Measurements from ENCODE around the gene CYP3A7.
"Not testable (repeated sequence)": the region's sequence is repeated elsewhere in the genome, so short reads cannot be mapped to it uniquely, and the experiment has no call there.

The CYP3A7 gene

DNA sequence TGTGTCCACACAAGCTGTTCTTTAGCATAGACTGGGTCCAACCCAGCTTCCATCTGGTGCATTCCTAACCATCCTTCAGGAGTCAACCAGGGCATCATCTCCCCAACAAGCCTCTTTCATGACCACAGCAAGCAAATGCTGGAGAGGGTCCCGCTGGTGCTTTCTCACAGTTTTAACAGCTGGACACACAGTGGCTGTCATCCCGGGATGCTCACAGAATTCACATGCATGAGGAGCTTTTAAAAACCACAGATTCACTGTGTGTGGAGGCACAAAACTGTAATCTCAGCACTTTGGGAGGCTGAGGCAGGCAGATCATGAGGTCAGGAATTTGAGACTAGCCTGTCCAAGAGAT is 6.4 kb upstream of the CYP3A7 start:
- Histone ChIP-seq H3K79me2 (no peaks in the 10 kb centered on the region), H3K27me3 (ENCODE audit: control insufficient read depth, insufficient read depth, low read length) (no peaks in the 10 kb centered on the region), H3K4me3 (ENCODE audit: low read depth, low read length) (no peak overlapping the region), H3K9me3 (ENCODE audit: control insufficient read depth, low read length) (no peaks in the 10 kb centered on the region), H3K9ac (no peak overlapping the region), H3K4me1 (no peaks in the 10 kb centered on the region), H3K27ac (no peak overlapping the region), H2AFZ (no peak overlapping the region), H3K36me3 (ENCODE audit: control insufficient read depth, insufficient read depth, low read length) (no peaks in the 10 kb centered on the region), H3K4me2 (ENCODE audit: low read length) (no peak overlapping the region)
- TF ChIP-seq, protein P1, sequence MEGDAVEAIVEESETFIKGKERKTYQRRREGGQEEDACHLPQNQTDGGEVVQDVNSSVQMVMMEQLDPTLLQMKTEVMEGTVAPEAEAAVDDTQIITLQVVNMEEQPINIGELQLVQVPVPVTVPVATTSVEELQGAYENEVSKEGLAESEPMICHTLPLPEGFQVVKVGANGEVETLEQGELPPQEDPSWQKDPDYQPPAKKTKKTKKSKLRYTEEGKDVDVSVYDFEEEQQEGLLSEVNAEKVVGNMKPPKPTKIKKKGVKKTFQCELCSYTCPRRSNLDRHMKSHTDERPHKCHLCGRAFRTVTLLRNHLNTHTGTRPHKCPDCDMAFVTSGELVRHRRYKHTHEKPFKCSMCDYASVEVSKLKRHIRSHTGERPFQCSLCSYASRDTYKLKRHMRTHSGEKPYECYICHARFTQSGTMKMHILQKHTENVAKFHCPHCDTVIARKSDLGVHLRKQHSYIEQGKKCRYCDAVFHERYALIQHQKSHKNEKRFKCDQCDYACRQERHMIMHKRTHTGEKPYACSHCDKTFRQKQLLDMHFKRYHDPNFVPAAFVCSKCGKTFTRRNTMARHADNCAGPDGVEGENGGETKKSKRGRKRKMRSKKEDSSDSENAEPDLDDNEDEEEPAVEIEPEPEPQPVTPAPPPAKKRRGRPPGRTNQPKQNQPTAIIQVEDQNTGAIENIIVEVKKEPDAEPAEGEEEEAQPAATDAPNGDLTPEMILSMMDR (IDR thresholded peaks at IDR 0.05) = no peak

DNA sequence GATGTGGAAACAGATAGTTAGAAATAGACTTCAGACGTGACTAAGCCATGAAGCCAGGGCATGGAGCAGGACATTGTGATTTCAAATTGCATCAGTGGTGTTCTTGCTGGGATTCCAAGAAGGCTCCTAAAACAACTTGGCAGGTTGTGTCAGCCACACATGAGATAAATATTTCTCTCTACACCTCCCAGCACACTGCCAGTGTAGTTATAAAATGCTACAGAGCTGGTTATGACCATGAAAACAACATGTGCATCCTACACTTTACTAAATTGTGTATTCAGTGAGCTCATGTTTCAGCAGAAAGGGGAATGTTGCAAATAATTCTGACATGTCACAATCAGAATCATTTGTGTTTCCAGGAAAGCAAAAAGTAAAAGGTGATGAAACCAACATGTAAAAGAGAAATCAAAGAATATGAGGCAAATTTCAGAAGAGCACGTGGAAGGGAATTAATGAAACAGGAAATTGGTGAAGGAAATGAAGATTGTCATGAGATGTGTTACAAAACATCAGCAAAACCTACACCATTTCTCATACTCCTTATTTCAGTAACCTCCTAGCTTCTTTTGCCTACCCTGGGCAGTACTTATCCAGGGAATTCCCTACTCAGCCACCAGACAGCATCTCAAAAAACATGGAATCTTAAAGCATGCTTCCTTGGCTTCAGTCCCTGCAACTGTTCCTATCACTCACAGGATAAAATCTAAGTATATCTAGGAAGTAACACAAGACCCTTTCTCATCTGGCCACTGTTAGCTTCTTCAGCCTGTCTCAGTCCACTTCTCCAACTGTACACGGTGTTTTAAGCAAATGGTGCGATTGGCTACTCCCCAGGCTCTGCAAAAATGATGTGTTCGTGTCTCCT is 5.8 kb upstream of the CYP3A7 start:
- Histone ChIP-seq H2AFZ (no peak overlapping the region), H3K27ac (no peak overlapping the region), H3K79me2 (no peaks in the 10 kb centered on the region), H3K4me2 (ENCODE audit: low read length) (no peak overlapping the region), H3K9me3 (ENCODE audit: control insufficient read depth, low read length) (no peaks in the 10 kb centered on the region), H3K27me3 (ENCODE audit: control insufficient read depth, insufficient read depth, low read length) (no peaks in the 10 kb centered on the region), H3K4me1 (no peaks in the 10 kb centered on the region), H3K9ac (no peak overlapping the region), H3K36me3 (ENCODE audit: control insufficient read depth, insufficient read depth, low read length) (no peaks in the 10 kb centered on the region), H3K4me3 (ENCODE audit: low read depth, low read length) (no peak overlapping the region)
- TF ChIP-seq, protein P1 (IDR thresholded peaks at IDR 0.05) = no peak

DNA sequence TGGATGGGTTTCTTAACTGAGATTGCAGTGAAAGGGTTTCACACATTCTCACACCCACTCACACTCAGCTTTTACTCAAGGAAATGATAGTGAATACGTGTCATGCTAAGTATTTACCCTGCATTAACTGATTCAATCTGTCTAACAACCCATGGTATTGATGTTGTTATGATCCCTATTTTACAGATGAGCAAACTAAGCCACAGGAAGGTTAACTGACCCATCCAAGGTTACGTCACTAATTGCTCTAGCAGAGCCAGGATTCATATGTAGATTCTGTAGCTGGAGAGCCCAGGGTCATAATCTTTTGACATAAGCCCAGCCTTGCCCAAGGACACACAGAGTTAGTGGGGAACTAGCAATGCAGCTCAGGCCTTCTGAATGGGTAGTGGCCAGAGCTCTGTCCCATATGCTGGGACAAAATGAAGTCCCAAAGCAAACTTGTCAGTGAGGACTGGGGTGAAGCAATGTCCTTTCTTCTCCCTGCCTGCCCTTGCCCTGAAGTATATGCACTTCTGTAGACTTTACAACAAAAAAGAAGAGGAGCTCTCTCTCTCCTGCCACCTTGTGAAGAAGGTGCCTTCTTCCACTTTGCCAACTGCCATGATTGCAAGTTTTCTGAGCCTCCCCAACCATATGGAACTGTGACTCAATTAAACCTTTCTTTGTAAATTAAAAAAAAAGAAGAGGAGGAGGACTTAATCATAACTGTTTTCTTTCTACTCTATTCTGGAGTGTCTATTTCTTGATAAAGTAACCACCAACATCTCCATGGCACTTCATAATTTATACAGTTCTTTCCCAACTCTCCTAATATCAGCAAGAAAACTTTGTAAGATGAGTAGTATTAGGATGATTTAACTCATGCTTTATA is 4.9 kb upstream of the CYP3A7 start:
- Histone ChIP-seq H3K4me2 (ENCODE audit: low read length) (no peak overlapping the region), H3K9ac (no peak overlapping the region), H3K27ac (no peak overlapping the region), H3K4me1 (no peaks in the 10 kb centered on the region), H3K79me2 (no peaks in the 10 kb centered on the region), H2AFZ (no peak overlapping the region), H3K36me3 (ENCODE audit: control insufficient read depth, insufficient read depth, low read length) (no peaks in the 10 kb centered on the region), H3K9me3 (ENCODE audit: control insufficient read depth, low read length) (no peaks in the 10 kb centered on the region), H3K27me3 (ENCODE audit: control insufficient read depth, insufficient read depth, low read length) (no peaks in the 10 kb centered on the region), H3K4me3 (ENCODE audit: low read depth, low read length) (no peak overlapping the region)
- TF ChIP-seq, protein P1 (IDR thresholded peaks at IDR 0.05) = no peak

DNA sequence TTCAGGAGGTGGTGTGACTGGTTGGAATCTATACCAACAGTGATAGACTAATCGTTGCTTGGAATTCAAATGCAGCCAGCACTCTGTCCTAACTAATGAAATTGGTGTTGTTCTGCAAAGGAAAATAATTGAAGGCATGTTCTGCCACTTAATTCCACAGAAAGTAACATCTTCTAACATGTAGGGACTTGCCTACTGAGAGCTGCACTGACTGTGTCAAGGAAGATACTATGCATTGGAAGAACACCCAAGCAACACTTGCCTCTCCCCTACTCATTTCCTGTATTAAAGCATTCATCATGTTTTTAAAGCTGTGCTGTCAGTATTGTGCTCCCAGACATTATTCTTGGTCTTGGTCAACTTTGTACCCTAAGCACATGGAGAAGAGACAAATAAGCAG is 2.7 kb upstream of the CYP3A7 start:
- Histone ChIP-seq H3K27me3 (ENCODE audit: control insufficient read depth, insufficient read depth, low read length) (no peaks in the 10 kb centered on the region), H3K4me2 (ENCODE audit: low read length) (no peak overlapping the region), H3K9ac (no peak overlapping the region), H3K4me3 (ENCODE audit: low read depth, low read length) (no peak overlapping the region), H3K79me2 (no peaks in the 10 kb centered on the region), H2AFZ (no peak overlapping the region), H3K9me3 (ENCODE audit: control insufficient read depth, low read length) (no peaks in the 10 kb centered on the region), H3K4me1 (no peaks in the 10 kb centered on the region), H3K27ac (no peak overlapping the region), H3K36me3 (ENCODE audit: control insufficient read depth, insufficient read depth, low read length) (no peaks in the 10 kb centered on the region)
- TF ChIP-seq, protein P1 (IDR thresholded peaks at IDR 0.05) = no peak

DNA sequence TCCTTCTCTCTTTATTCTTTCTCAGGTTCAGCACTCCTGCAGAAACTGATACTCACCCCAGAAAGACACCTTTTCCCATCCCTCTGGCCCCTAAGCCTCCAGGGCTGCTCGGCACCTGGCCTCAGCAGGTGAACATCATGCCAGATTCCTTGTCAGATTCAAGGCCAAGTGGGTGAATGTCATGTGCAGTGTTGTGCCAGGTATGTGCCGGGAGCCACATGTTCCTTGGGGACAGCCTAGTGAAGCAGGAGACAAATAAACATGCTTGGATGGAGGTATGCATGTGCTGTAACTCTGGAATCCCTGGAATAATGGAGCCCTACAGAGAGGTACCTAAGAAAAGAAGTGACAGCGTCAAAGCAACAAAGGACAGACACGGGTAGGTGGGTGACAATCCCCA is 1.7 kb upstream of the CYP3A7 start:
- H3K9me3 ChIP-seq (ENCODE audit: control insufficient read depth, low read length); H3K36me3 ChIP-seq (ENCODE audit: control insufficient read depth, insufficient read depth, low read length); H3K79me2 ChIP-seq; H3K9ac ChIP-seq; H2AFZ ChIP-seq; H3K4me3 ChIP-seq (ENCODE audit: low read depth, low read length); H3K4me1 ChIP-seq; H3K4me2 ChIP-seq (ENCODE audit: low read length); H3K27me3 ChIP-seq (ENCODE audit: control insufficient read depth, insufficient read depth, low read length); H3K27ac ChIP-seq: not testable (repeated sequence)
